AG04449 (cell line): ENCODE measurements around the gene HEY2.
"Not testable (repeated sequence)": the region's sequence is repeated elsewhere in the genome, so short reads cannot be mapped to it uniquely, and the experiment has no call there.

Experiments used
- CTCF ChIA-PET: fragments of 350-600 bp; formaldehyde crosslinking; extraction: SDS; loops from one replicate; lab custom pipeline; 2021; ENCODE audit warnings: antibody characterized with exemption; lab: Yijun Ruan, JAX
- POLR2A ChIA-PET: fragments of 400-600, 350-600 bp; formaldehyde crosslinking; extraction: SDS; loops from one replicate; lab custom pipeline; 2020; ENCODE audit warnings: antibody characterized with exemption, inconsistent platforms; lab: Yijun Ruan, JAX
- DNase-seq: peaks from one replicate; pipeline ENCODE4 v3.0.0-alpha.2; 2010; ENCODE audit warnings: low read depth, low spot score
- H3K4me3 ChIP-seq: 2 replicates; pipeline ENCODE4 v1.5.1; 2011; ENCODE audit warnings: low read depth, mild to moderate bottlenecking, control low read depth, low read length
- TF ChIP-seq, protein P1 (sequence below): IDR thresholded peaks from one replicate; pipeline ENCODE4 v1.5.1; 2011; ENCODE audit warnings: mild to moderate bottlenecking, moderate library complexity, low read length, control low read depth, inconsistent platforms; ENCODE audit not compliant: insufficient read depth; ENCODE audit errors: missing control alignments

HEY2 gene

DNA sequence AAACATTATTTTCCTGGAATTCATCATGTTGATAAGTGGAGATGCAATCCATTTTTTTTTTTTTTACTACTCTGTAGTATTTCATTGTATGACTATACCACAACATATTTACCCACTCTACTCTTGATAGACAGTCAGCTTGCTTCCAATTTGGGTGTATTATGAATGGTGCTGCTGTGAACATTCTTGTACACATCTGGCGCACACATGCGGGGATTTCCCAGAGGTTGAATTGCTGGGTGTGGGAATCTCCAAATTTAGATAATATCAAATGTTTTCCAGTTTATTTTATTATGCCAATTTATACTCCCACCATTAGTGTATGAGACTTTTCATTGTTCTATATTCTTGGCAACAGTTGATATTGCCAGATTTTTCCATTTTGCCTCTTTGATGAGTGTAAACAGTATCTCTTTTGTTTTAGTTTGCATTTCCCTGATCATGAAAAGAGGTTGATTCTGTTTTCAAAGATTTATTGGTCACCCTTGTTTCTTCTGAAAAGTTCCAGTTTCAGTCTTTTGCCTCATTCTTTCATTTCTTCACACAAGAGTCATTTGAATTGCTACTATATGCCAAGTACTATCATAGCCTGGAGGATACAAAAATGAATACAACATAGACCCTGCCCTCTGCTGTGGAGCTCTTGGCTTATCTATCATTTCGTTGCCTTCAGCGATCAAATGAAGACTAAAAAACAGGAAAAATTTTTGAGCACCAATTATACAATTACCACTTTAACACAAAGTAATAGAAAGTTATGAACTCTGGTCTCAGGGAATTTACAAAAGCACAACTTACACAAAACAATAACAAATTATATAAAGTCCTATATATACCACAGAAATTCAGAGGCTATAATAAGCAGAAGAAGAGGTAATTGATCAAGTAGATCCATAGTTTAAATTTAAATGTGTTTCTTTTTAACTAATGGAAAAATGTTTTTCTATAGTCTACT, 24.2 kb downstream of the HEY2 start:
- TF ChIP-seq, protein P1, sequence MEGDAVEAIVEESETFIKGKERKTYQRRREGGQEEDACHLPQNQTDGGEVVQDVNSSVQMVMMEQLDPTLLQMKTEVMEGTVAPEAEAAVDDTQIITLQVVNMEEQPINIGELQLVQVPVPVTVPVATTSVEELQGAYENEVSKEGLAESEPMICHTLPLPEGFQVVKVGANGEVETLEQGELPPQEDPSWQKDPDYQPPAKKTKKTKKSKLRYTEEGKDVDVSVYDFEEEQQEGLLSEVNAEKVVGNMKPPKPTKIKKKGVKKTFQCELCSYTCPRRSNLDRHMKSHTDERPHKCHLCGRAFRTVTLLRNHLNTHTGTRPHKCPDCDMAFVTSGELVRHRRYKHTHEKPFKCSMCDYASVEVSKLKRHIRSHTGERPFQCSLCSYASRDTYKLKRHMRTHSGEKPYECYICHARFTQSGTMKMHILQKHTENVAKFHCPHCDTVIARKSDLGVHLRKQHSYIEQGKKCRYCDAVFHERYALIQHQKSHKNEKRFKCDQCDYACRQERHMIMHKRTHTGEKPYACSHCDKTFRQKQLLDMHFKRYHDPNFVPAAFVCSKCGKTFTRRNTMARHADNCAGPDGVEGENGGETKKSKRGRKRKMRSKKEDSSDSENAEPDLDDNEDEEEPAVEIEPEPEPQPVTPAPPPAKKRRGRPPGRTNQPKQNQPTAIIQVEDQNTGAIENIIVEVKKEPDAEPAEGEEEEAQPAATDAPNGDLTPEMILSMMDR, result no peak
- CTCF ChIA-PET, result interaction anchor here (0.8 to 2.5 kb wide), 2 partner anchors 8 to 463 kb away, joined by 3 to 12 read pairs; no protein-coding TSS in a partner anchor
- no peak for DNase-seq
- POLR2A ChIA-PET, result no interaction called here
- H3K4me3 ChIP-seq, result no peak overlapping the region

DNA sequence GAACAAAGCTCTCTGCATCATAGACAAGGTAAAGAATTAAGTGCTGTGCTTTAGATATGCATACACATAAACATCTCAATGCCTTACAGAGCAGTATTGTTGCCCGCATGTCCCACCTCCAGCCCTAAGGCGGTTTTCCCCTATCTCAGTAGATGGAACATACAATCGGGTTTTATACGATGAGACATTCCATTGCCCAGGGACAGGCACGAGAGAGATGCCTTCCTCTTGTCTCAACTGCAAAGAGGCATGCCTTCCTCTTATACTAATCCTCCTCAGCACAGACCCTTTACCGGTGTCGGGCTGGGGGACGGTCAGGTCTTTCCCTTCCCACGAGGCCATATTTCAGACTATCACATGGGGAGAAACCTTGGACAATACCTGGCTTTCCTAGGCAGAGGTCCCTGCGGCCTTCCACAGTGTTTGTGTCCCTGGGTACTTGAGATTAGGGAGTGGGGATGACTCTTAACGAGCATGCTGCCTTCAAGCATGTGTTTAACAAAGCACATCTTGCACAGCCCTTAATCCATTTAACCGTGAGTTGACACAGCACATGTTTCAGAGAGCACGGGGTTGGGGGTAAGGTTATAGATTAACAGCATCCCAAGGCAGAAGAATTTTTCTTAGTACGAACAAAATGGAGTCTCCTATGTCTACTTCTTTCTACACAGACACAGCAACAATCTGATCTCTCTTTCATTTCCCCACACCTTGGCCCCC, 26.8 kb downstream of the HEY2 start:
- POLR2A ChIA-PET, result interaction anchor here (0.7 kb wide), 1 partner anchor 519 kb away, joined by 5 read pairs; no protein-coding TSS in a partner anchor
- CTCF ChIA-PET, result not testable (repeated sequence)

DNA sequence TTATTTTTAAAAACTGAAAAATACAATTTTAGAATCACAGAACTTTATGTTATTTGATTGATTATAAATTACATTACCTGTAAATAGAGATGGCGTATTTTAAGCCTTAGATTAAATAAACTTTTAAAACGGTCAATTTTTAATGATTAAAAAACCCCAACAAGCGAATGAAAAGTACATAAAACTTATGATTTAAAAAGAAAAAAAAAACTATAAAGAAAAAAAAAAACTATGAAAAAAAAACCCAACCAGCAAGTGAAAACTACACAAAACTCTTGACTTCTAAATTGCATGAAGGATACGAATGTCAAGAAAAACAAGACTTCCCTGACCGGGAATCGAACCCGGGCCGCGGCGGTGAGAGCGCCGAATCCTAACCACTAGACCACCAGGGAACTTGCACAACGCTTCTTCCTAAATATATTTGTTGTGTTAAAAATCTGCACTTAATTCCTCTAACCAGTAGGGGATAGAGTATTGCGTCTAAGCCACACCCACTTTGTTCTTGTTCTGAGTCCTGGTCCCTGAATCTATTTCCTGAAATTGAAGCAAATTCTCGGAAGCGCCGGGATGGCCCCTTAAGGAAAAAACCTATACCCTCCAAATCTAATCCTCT, 30.6 kb downstream of the HEY2 start:
- TF ChIP-seq, protein P1, result no peak
- ChIA-PET POLR2A (interaction anchor here (1.5 to 2.9 kb wide), 3 partner anchors 10 to 478 kb away, joined by 3 to 39 read pairs (median 12); partner anchors contain the start of genes HDDC2 and NCOA7), CTCF (interaction anchor here (1.5 to 3.5 kb wide), 7 partner anchors 11 to 611 kb away, joined by 3 to 46 read pairs (median 25); partner anchors contain the start of genes HINT3 and NCOA7)
- peak overlapping the region; percentile 73 for H3K4me3 ChIP-seq
- no peak for DNase-seq

More for the DNA sequence above, 26.8 kb downstream of the HEY2 start:
- DNase-seq, H3K4me3 ChIP-seq: not testable (repeated sequence)

DNA sequence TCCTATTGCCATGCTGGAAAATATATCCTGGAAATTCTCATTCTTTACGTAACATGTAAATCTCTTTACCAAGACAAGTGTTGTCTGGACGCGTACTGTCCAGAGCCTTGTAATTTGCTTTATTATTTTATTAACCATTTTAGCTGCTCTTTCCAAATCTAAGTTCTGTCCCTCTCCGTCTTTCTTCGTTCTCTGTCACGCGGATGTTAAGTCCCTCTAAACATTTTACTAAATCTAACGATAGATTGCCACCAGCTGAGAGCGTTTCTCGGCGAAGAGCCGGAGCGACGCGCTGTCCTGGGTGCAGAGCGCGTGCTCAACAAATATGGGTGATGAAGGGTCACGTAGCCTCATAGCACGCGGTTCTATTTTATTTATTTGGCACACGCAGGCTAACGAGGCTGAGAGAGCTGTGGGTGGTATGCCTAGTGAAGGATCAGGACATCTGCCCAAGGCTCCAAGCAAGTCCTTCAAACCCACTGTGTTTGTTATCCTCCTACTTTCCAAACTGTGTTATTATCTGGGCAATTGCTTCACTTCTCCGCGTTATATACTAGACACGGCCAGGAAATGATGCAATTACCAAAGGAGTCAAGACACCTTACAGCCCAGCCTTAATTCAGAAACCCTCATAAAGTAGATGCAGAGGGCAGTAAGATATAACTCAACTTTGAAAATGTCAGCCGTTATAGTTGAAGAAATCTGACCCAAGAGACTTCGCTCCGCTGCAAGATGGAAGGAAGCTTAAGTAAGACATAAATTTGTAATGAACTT, 31.3 kb downstream of the HEY2 start:
- peak overlapping the region; percentile 73 for H3K4me3 ChIP-seq
- DNase-seq, result no peak
- ChIA-PET CTCF (interaction anchor here (1.0 to 3.5 kb wide), 13 partner anchors 10 to 612 kb away, joined by 3 to 46 read pairs (median 6); partner anchors contain the start of genes HINT3 and NCOA7), POLR2A (interaction anchor here (0.5 to 2.9 kb wide), 7 partner anchors 10 to 585 kb away, joined by 3 to 39 read pairs (median 3); partner anchors contain the start of genes HDDC2, HINT3 and NCOA7)
- TF ChIP-seq, protein P1, result no peak

DNA sequence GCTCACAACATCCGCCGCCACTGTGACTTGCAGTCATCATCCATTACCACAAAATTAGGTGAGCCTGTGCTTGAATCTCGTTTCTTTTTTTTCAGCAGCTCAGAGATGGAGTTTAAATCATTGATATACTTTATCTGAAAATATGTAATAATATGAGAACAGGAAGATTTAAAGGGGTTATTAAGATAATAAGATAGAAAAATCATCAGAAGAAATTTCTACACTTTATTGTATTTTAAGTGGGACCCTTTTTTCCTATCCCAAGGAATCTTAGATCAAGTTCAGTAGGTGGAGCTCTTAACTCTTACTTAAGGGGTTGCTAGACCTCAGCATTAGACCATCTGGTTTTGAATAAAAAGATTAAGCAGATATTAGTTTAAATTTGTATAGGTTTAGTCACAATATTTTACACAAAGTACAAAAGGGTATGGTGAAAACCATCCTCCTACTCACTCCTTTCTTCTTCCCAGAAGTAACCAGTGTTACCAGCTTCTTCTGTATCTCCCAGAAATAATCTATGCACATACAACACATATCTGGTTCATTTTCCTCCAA, 32.0 kb downstream of the HEY2 start:
- DNase-seq, result no peak
- POLR2A ChIA-PET, result interaction anchor here (0.5 to 2.9 kb wide), 8 partner anchors 9 to 586 kb away, joined by 3 to 39 read pairs (median 3); partner anchors contain the start of genes HDDC2, HINT3 and NCOA7
- CTCF ChIA-PET, result interaction anchor here (1.0 to 3.5 kb wide), 13 partner anchors 9 to 612 kb away, joined by 3 to 46 read pairs (median 6); partner anchors contain the start of genes HINT3 and NCOA7
- H3K4me3 ChIP-seq, result peak overlapping the region; percentile 73
- TF ChIP-seq, protein P1, result no peak
